Measurements from ENCODE around the gene ACTG2.
"Not testable (repeated sequence)": the region's sequence is repeated elsewhere in the genome, so short reads cannot be mapped to it uniquely, and the experiment has no call there.

The ACTG2 gene

DNA sequence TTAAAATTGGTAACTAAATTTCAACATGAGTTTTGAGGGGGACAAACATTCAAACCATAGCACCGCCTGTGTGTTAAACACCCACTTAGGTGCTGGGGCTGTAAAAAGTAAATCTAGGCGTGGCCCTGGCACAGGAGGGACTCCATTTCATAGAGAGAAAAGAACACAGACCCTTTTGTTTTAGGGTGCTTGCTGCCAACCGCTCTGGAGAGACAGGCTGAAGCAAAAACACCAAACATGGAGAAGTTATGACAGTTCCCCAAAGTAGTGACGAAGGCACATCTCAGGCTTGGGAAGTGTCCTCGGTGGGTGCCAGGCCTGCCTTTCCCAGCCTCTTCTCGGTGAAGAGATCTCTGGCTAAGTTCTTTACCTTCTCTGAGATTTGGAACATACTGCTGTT, 5.1 kb downstream of the ACTG2 start:
- Histone ChIP-seq H3K4me3 (ENCODE audit: low read depth in 1 of 2, low read length in 1 of 2) (no peak overlapping the region), H3K27ac (no peak overlapping the region), H3K4me1 (ENCODE audit: control insufficient read depth in 1 of 2, insufficient read depth in 1 of 2, low read depth in 1 of 2, low read length in 1 of 2) (no peaks in the 10 kb centered on the region), H3K9me3 (no peaks in the 10 kb centered on the region), H3K27me3 (peaks cover 5% of the 10 kb centered on the region), H3K36me3 (no peaks in the 10 kb centered on the region)
- TF ChIP-seq, protein P1, sequence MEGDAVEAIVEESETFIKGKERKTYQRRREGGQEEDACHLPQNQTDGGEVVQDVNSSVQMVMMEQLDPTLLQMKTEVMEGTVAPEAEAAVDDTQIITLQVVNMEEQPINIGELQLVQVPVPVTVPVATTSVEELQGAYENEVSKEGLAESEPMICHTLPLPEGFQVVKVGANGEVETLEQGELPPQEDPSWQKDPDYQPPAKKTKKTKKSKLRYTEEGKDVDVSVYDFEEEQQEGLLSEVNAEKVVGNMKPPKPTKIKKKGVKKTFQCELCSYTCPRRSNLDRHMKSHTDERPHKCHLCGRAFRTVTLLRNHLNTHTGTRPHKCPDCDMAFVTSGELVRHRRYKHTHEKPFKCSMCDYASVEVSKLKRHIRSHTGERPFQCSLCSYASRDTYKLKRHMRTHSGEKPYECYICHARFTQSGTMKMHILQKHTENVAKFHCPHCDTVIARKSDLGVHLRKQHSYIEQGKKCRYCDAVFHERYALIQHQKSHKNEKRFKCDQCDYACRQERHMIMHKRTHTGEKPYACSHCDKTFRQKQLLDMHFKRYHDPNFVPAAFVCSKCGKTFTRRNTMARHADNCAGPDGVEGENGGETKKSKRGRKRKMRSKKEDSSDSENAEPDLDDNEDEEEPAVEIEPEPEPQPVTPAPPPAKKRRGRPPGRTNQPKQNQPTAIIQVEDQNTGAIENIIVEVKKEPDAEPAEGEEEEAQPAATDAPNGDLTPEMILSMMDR (IDR thresholded peaks at IDR 0.05), result no peak

DNA sequence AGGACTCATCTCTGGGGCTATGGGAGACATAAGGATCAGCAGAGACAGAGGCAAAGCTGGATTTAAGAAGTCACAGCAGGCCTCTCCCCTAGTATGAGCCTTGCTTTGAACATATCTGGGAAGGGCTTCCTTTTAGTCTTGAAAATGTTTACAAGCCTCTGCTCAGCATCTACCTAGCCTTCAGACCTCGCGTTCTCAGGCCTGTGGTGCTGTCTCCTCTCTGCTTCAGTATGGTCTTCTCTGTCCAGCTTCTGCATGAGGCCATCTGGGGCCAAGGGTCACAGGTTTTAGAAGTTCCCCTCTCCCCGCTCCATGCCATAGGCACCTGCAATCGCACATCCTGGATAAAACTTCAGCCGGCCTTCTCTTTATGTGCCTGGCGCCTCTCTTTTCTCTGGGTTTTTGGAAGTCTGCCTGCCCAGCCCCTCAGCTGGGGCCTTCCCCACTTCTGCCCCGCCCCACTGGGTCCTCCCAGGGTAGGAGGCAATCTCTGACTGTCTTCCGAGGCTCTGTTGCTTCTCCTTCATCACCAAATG, 7.1 kb downstream of the ACTG2 start:
- Histone ChIP-seq H3K36me3 (no peaks in the 10 kb centered on the region), H3K9me3 (no peaks in the 10 kb centered on the region), H3K4me3 (ENCODE audit: low read depth in 1 of 2, low read length in 1 of 2) (no peak overlapping the region), H3K27ac (no peak overlapping the region), H3K4me1 (ENCODE audit: control insufficient read depth in 1 of 2, insufficient read depth in 1 of 2, low read depth in 1 of 2, low read length in 1 of 2) (no peaks in the 10 kb centered on the region), H3K27me3 (peaks cover 5% of the 10 kb centered on the region)
- TF ChIP-seq, protein P1 (IDR thresholded peaks at IDR 0.05), result no peak

DNA sequence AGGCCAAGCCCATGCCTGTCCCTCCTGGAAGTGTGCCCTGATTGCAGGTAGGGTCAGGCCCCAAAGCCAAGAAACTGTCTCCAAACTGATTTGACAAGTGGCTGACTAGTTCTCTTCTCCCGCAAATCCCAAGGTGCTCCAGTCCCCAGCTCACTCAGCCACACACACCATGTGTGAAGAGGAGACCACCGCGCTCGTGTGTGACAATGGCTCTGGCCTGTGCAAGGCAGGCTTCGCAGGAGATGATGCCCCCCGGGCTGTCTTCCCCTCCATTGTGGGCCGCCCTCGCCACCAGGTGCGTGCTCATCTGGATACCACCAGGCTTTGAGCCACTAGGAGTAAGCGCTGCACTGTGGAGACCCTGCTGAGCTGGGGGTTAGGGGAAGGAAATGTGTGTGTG, 8.3 kb downstream of the ACTG2 start:
- TF ChIP-seq, protein P1 (IDR thresholded peaks at IDR 0.05), result no peak
- no peak overlapping the region for H3K27ac ChIP-seq
- no peaks in the 10 kb centered on the region for H3K9me3 ChIP-seq
- H3K36me3 ChIP-seq, result no peaks in the 10 kb centered on the region
- no peak overlapping the region for H3K4me3 ChIP-seq (ENCODE audit: low read depth in 1 of 2, low read length in 1 of 2)
- no peaks in the 10 kb centered on the region for H3K4me1 ChIP-seq (ENCODE audit: control insufficient read depth in 1 of 2, insufficient read depth in 1 of 2, low read depth in 1 of 2, low read length in 1 of 2)
- peaks cover 5% of the 10 kb centered on the region for H3K27me3 ChIP-seq

DNA sequence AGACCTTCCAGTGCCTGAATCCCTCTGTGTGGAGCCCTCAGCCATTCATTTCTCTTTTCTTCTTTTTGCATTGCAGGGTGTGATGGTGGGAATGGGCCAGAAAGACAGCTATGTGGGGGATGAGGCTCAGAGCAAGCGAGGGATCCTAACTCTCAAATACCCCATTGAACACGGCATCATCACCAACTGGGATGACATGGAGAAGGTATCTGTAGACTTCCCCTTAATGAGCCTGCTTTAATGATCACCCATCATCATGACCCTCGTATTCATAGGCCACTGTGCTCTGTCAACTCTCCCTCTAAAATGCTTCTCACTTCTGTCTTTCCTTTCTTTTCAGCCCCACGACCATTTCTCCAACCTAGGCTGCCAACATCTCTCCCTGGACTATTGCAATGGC, 9.5 kb downstream of the ACTG2 start:
- no peaks in the 10 kb centered on the region for H3K9me3 ChIP-seq

DNA sequence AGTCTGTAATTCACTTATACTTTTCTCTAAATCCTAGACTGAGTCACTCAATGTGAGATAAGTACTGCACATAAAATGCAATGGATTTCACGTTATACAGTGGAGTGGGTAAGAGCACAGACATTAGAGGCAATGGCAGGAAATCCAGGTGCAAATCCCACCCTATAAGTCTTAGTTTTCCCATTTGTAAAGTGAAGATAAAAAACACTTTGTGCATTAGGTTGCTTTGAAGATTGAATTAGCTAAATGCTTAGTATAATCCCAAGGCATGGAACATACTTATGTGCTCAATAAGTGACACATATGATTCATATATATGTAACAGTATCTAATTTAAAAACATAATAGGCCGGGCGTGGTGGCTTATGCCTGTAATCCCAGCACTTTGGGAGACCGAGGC, 10.5 kb downstream of the ACTG2 start:
- Histone ChIP-seq H3K36me3 (no peaks in the 10 kb centered on the region), H3K9me3 (no peaks in the 10 kb centered on the region)

More for the DNA sequence above, 9.5 kb downstream of the ACTG2 start:
- Histone ChIP-seq H3K4me1 (ENCODE audit: control insufficient read depth in 1 of 2, insufficient read depth in 1 of 2, low read depth in 1 of 2, low read length in 1 of 2) (peaks cover 0 to 3% of the 10 kb centered on the region in 2 experiments), H3K4me3 (ENCODE audit: low read depth in 1 of 2, low read length in 1 of 2) (no peak overlapping the region), H3K27ac (no peak overlapping the region), H3K36me3 (no peaks in the 10 kb centered on the region), H3K27me3 (no peaks in the 10 kb centered on the region)
- TF ChIP-seq, protein P1 (IDR thresholded peaks at IDR 0.05), result no peak

DNA sequence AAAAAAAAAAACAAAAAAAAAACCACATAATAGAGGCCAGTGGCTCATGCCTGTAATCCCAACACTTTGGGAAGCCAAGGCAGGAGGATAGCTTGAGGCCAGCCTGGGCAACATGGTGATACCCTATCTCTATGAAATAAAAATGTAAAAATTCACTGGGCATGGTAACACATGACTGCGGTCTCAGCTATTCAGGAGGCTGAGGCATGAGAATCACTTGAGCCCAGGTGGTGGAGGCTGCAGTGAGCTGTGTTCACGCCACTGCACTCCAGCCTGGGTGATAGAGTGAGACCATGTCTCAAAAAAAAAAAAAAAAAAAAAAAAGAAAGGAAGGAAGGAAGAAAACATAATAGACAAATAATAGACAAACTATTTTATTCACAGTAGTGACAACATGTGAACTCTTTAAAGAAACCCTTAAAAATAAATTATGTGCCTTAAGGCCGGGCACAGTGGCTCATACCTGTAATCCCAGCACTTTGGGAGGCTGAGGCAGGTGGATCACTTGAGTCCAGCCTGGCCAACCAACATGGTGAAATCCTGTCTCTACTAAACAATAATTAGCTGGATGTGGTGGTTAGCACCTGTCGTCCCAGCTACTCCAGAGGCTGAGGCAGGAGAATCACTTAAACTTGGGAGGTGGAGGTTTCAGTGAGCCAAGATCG, 11.3 kb downstream of the ACTG2 start:
- not testable (repeated sequence) for H3K4me1 ChIP-seq (ENCODE audit: control insufficient read depth in 1 of 2, insufficient read depth in 1 of 2, low read depth in 1 of 2, low read length in 1 of 2); H3K27ac ChIP-seq; H3K27me3 ChIP-seq; H3K36me3 ChIP-seq; H3K4me3 ChIP-seq (ENCODE audit: low read depth in 1 of 2, low read length in 1 of 2); H3K9me3 ChIP-seq

More for the DNA sequence above, 10.5 kb downstream of the ACTG2 start:
- H3K27me3 ChIP-seq, result no peaks in the 10 kb centered on the region
- TF ChIP-seq, protein P1 (IDR thresholded peaks at IDR 0.05), result no peak
- no peak overlapping the region for H3K4me3 ChIP-seq (ENCODE audit: low read depth in 1 of 2, low read length in 1 of 2)
- H3K4me1 ChIP-seq (ENCODE audit: control insufficient read depth in 1 of 2, insufficient read depth in 1 of 2, low read depth in 1 of 2, low read length in 1 of 2), result peaks cover 0 to 7% of the 10 kb centered on the region in 2 experiments
- no peak overlapping the region for H3K27ac ChIP-seq

Measured in neutrophil (primary cell).